DMS 273 treated with DMSO at 0.1 percent for 48 hours (cell line): Measurements from ENCODE around the gene CALN1.
"Not testable (repeated sequence)": the region's sequence is repeated elsewhere in the genome, so short reads cannot be mapped to it uniquely, and the experiment has no call there.

ENCODE experiments used
- DNase-seq: peaks from one replicate; lab custom pipeline; 2025; lab: John Stamatoyannopoulos, UW

Gene CALN1

GRCh38 chr7:72412121-72412618, at the start of gene CALN1:
Gene CALN1 (minus strand): TSS chr7:72412338.
- DNase-seq = not testable (repeated sequence)

- no peak for DNase-seq
These were observed 41.3 kb upstream of the CALN1 start for GRCh38 chr7:72453471-72453870.

DNA sequence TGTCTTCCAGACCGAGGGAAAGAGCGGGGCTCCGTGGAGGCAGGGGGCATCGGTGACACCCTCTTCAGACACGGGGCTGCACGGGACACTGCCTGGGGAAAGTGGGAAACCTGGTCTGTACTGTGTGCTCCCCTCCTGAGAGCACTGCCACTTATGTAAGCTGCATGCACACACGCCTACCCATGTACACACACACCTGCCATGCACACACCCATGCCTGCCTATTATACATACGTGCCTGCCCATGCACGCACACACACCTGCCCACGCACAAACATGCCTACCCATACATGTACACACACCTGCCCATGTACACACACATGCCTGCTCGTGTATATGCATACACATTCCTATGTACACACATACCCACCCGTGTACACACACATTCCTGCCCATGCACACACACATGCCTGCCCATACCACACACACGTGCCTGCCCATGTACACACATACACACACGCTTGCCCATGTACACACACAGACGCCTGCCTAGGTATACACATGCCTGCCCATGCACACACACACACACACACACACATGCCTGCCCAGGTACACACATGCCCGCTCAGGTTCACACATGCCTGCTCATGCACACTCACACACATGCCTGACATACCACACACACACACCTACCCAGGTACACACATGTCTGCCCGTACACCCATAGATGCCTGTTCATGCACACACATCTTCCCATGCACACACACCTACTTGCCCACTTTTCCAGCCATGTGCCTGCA, 35.5 kb upstream of the CALN1 start:
- no peak for DNase-seq

DNA sequence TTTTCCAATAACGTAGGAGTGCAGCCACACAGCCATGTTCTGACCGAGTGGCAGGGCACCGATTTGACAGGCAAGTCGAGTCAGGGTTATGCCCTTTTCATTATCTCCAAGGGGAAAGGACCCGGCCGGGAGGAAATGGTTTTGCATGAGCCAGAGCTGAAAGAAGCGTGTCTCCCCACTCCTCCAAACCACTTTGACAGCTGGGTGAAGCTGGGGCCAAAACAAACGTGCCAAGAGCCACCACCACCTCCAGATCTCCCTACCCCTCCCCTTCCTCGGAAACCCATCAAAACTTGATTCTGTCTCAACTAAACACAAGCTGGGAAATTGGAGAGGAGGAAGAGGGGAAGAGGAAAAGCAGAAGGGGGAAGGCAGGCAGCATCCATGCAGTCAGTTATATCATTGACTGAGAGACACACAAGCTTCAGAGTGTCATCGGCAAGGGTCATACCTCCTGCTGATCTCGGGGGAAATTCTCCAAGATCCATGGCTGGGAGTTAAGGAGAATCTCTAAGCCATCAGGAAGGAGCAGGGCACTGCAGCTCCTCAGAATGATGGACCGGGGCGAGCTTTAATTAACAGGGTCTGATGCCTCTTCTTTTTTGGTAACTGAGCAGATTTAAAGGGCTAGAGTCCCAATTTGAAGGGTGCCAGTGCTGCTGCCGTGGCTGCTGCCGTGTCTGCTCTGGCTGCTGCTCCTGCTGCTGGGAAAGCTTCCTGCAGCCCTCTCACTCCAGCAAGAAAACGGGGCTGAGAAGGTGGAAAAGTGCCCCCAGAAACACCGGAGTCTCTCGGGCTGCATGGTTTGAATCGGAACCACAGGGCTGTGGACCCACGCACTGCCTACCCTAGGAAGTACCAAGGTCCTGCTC, 34.7 kb upstream of the CALN1 start:
- no peak for DNase-seq

- no peak for DNase-seq
These were observed 34.0 kb upstream of the CALN1 start for GRCh38 chr7:72446131-72446530.

- no peak for DNase-seq
These were observed 33.4 kb upstream of the CALN1 start for GRCh38 chr7:72445580-72445979.

GRCh38 chr7:72445075-72445474, 32.9 kb upstream of the CALN1 start:
- DNase-seq = no peak

- no peak for DNase-seq
These were observed 32.1 kb upstream of the CALN1 start for GRCh38 chr7:72444026-72444776.

DNA sequence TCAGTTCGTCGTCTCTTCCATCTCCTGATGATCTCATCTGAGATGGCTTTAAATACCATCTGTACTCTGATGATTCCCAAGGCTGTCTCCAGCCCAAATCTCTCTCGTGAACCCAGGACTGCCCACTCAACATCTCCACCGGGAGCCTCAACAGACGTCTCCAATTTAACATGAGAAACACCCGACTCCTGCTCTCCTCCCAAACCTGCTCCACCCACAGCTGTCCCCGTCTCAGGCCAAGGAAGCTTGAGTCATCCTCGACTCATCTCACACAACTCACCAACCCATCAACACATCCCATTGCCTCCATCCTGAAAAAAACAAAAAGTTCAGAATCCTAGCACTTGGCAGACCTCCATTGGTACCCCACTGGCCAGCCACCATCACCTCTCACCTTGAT, 29.7 kb upstream of the CALN1 start:
- no peak for DNase-seq

DNA sequence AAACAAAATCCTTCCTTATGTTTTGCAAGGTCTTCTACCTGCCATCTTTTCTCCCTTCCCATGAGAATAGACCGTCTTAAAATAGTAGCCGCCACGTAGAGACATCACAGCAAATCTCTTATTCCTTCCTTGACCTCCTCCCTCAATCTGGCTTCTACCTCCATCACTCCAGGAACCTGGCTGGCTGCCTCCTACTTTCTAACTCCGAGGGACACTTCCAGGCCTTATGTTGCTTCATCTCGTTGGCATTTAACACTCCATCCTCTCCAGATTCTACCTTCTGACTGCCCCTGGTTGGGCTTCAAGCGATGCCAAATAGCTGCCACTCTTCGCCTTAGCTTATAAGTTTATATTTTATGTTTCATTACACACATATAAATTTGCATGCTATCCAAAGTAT, 26.4 kb upstream of the CALN1 start:
- DNase-seq = no peak

- DNase-seq = no peak
These were observed 25.5 kb upstream of the CALN1 start for GRCh38 chr7:72437610-72438009.

- no peak for DNase-seq
These were observed 25.0 kb upstream of the CALN1 start for GRCh38 chr7:72437061-72437585.

DNA sequence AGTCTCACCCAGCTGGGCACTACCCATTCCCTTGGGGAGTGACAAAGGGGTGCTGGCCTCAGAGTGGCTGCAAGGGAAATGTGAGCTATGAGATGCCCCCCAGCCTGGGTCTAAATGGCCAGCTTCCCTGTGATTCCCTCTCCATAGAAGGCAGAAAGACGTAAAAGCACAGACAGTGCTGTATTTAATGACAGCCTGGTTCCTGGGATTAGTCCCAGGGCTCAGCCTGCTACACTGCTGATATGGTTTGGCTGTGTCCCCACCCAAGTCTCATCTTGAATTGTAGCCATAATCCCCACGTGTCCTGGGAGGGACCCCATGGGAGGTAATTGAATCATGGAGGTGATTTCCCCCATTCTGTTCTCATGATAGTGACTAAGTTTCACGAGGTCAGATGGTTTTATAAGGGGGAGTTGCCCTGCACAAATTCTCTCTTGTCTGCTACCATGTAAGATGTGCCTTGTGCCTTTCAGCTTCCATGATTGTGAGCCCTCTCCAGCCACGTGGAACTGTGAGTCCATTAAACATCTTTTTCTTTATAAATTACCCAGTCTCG, 23.9 kb upstream of the CALN1 start:
- DNase-seq = no peak

DNA sequence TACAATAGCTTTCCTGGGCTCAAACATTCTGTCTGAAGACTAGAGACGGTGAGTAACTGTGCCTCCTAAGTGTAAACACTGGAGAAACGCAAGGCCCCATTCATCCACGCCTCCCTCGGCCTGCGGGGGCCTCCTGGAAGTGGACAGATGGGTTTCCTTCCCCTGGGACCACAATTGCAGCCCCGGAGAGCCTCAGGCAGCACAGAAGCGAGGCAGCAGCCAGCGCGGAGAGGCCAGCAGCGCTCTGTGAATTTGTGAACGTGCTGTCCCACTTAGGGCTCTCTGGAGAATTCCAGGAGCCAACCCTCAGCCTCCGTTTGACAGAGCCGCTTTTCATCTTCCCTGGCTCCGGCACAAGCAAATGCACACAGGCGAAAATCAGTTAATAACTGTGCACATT, 23.2 kb upstream of the CALN1 start:
- peak; percentile 91 for DNase-seq

DNA sequence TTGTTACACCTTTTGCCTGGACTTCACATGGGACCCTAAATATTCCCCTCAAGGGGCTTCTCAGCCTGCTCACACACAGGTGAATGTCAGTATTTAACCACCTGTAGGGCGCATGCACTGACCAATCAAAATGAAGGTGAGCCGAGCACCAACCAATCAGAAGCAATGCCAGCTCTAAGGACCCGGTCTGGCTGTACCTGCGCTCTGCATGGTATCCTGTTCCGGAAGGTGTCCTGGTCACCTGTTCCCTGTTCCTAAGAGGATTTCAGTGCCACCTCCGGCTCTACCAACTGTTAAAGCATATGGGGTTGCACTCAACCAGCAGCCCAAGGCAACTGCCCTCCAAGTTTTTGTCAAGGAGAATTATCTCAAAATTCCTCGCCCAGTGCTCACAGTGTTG, 18.4 kb upstream of the CALN1 start:
- DNase-seq = no peak

GRCh38 chr7:72429316-72429715, 17.2 kb upstream of the CALN1 start:
- DNase-seq = no peak

DNA sequence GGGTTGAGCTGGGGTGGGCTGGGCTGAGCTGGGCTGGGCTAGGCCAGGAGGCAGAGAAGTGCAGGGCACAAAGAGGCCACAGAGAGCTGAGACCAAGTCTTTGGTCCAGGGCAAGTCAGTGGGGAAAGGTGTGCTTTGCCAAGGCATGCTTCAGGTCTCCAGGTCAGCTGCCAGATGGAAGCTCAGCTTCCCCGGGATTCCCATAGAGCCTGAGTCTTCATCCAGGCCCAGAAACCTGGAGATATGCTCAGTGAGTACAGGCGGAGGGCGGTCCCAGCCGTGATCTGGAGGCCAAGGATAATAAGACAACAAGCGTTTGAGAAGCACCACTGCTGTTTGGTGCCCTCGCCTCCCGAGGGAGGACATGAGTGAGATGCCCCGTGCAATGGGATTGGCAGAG, 4.7 kb upstream of the CALN1 start:
- no peak for DNase-seq

DNA sequence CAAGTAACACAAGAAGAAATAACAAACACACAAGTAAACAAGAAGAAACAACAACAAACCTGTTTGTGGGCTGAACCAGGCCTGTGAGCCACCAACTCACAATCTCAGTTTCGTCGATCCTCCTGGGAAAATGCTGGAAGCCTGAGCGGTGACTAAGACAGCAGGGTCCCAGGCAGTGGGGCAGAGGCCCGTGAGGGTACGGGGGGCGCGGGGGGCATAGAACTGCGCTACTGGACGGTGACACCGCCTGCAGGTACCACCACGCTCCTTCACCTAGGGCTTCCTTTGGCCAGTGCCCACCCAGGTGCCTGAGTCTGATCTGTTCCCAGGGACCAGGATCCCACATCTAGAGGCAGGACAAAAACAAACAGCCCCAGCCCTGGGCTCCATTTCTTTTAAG, 3.4 kb upstream of the CALN1 start:
- no peak for DNase-seq

DNA sequence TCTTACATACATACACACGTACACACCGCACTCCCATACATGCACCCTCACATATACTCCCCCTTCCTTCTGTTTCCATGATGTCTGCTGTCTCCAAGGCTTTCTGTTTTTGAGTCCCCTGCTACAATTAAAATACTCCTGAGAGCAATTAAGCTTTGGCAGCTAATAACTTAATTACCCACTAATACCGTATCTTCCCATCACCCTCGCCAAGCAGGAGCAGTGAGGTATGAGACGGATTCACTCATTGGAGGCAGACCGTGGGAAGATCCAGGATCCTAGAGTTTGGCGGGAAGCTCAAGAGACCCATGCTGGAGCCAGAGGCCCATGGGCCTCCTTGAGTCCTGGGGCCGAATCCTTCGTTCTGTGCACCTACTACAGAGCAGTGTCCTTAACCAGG, 1.7 kb upstream of the CALN1 start:
- DNase-seq = peak; percentile 8

DNA sequence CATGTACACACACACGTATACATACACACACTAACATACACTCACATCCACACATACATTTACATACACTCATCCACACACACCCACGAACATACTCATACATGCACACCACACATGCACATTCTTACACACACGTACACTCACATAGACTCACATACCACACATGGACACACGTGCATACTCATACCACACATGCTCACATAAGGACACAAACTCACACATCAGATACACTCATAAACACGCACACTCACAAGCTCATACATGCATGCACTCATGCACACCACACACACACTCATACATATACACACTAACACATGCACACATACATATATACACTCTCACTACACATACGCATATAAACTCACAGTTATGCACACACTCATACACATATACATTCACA, 1.2 kb upstream of the CALN1 start:
- DNase-seq = no peak

GRCh38 chr7:72411419-72411818, 719 bp downstream of the CALN1 start:
- no peak for DNase-seq

GRCh38 chr7:72409638-72410015, 2.5 kb downstream of the CALN1 start:
- DNase-seq = no peak
